Liver (tissue), 9 donors: ENCODE results near the gene ZNF408. TPM values are rescaled to one million over a fixed set of nuclear protein-coding genes. Genes with fewer than 3 reads are reported as not detected.

ENCODE experiments used
- DNase-seq: peaks from one replicate; pipeline ENCODE4 v3.0.0-alpha.2; 2017; ENCODE audit warnings: low spot score
- H3K27ac ChIP-seq, 2 donors: one replicate each; pipeline ENCODE4 v1.7.0; 2013; ENCODE audit warnings: inconsistent platforms in 2 of 2, low read length in 2 of 2, control low read depth in 1 of 2, low read depth in 1 of 2, mild to moderate bottlenecking in 1 of 2
- H3K27me3 ChIP-seq, 4 donors: one replicate each; pipeline versions ENCODE4 v1.6.1 to v1.7.0; 2013; ENCODE audit warnings: low read length in 3 of 4, inconsistent platforms in 1 of 4, mild to moderate bottlenecking in 1 of 4, moderate library complexity in 1 of 4; ENCODE audit not compliant: control insufficient read depth in 4 of 4, insufficient read depth in 4 of 4
- H3K36me3 ChIP-seq, 4 donors: one replicate each; pipeline versions ENCODE4 v1.6.1 to v1.7.0; 2013; ENCODE audit warnings: low read length in 3 of 4, mild to moderate bottlenecking in 3 of 4, low read depth in 1 of 4, moderate library complexity in 1 of 4; ENCODE audit not compliant: control insufficient read depth in 4 of 4, insufficient read depth in 3 of 4
- H3K4me1 ChIP-seq, 4 donors: one replicate each; pipeline versions ENCODE4 v1.6.1 to v1.7.0; 2013; ENCODE audit warnings: low read length in 3 of 4, mild to moderate bottlenecking in 3 of 4, moderate library complexity in 1 of 4; ENCODE audit not compliant: control insufficient read depth in 4 of 4, insufficient read depth in 4 of 4
- H3K4me3 ChIP-seq, 3 donors: one replicate each; pipeline versions ENCODE4 v1.6.1 to v1.7.0; 2013; ENCODE audit warnings: low read length in 3 of 3, control low read depth in 1 of 3, low read depth in 1 of 3, mild to moderate bottlenecking in 1 of 3
- H3K9ac ChIP-seq, 2 donors: one replicate each; pipeline ENCODE4 v1.7.0; 2013; ENCODE audit warnings: low read length in 2 of 2, mild to moderate bottlenecking in 2 of 2, moderate library complexity in 2 of 2, control low read depth in 1 of 2, low read depth in 1 of 2
- H3K9me3 ChIP-seq, 4 donors: one replicate each; pipeline versions ENCODE4 v1.6.1 to v1.7.0; 2013; ENCODE audit warnings: low read length in 3 of 4; ENCODE audit not compliant: control insufficient read depth in 4 of 4
- ATF3 ChIP-seq: IDR thresholded peaks from 2 replicates; pipeline ENCODE4 v1.6.1; 2016; ENCODE audit warnings: antibody characterized with exemption
- EGR1 ChIP-seq, 2 donors: IDR thresholded peaks; 2 replicates each; pipeline ENCODE4 v1.6.1; 2016 to 2018; ENCODE audit warnings: antibody characterized with exemption in 2 of 2, low read depth in 2 of 2
- FOXA1 ChIP-seq: IDR thresholded peaks from 2 replicates; pipeline ENCODE4 v1.6.1; 2016; ENCODE audit warnings: antibody characterized with exemption
- FOXA2 ChIP-seq: IDR thresholded peaks from 2 replicates; pipeline ENCODE4 v1.6.1; 2016; ENCODE audit warnings: antibody characterized with exemption
- GABPA ChIP-seq, 2 donors: IDR thresholded peaks in 1 of 2; conservative IDR thresholded peaks in 1 of 2; 2 replicates each; pipeline ENCODE4 v1.6.1; 2016; ENCODE audit warnings: antibody characterized with exemption in 2 of 2, mild to moderate bottlenecking in 1 of 2, moderate library complexity in 1 of 2
- HNF4A ChIP-seq, 2 donors: conservative IDR thresholded peaks; 2 replicates each; pipeline ENCODE4 v1.6.1; 2016; ENCODE audit warnings: antibody characterized with exemption in 2 of 2, mild to moderate bottlenecking in 2 of 2
- HNF4G ChIP-seq: IDR thresholded peaks from 2 replicates; pipeline ENCODE4 v1.6.1; 2016; ENCODE audit warnings: antibody characterized with exemption
- JUND ChIP-seq, 2 donors: IDR thresholded peaks; 2 replicates each; pipeline ENCODE4 v1.6.1; 2016; ENCODE audit warnings: antibody characterized with exemption in 2 of 2
- NR2F2 ChIP-seq: IDR thresholded peaks from 2 replicates; pipeline ENCODE4 v1.6.1; 2016; ENCODE audit warnings: antibody characterized with exemption
- RAD21 ChIP-seq, 2 donors: IDR thresholded peaks; 2 replicates each; pipeline ENCODE4 v1.6.1; 2016; ENCODE audit warnings: antibody characterized with exemption in 2 of 2, mild to moderate bottlenecking in 2 of 2
- REST ChIP-seq: IDR thresholded peaks from 2 replicates; pipeline ENCODE4 v1.6.1; 2016; ENCODE audit warnings: antibody characterized with exemption, mild to moderate bottlenecking
- RXRA ChIP-seq, 2 donors: IDR thresholded peaks; 2 replicates each; pipeline ENCODE4 v1.6.1; 2017 to 2018; ENCODE audit warnings: antibody characterized with exemption in 2 of 2, mild to moderate bottlenecking in 1 of 2
- SP1 ChIP-seq: IDR thresholded peaks from 2 replicates; pipeline ENCODE4 v1.6.1; 2018; ENCODE audit warnings: antibody characterized with exemption, mild to moderate bottlenecking
- TAF1 ChIP-seq: conservative IDR thresholded peaks from 2 replicates; pipeline ENCODE4 v1.6.1; 2016; ENCODE audit warnings: antibody characterized with exemption, mild to moderate bottlenecking
- YY1 ChIP-seq: IDR thresholded peaks from 2 replicates; pipeline ENCODE4 v1.6.1; 2016; ENCODE audit warnings: antibody characterized with exemption, mild to moderate bottlenecking
- ZBTB33 ChIP-seq: IDR thresholded peaks from 2 replicates; pipeline ENCODE4 v1.6.1; 2016; ENCODE audit warnings: antibody characterized with exemption
- WGBS: extraction: QIAGEN DNeasy Blood & Tissue Kit; methylation state at CpG from one replicate; pipeline ENCODE4 v1.1.7; 2013; 5-methylcytosine and 5-hydroxymethylcytosine counted together
- polyA plus RNA-seq, 2 donors: library from polyadenylated mRNA; stranded (reverse) in 1 of 2; unstranded in 1 of 2; fragments of 200-250 nt in 1 of 2; fragments of >200 nt in 1 of 2; fragmentation: Nextera tagmentation in 1 of 2; extraction: Ambion mirVana in 1 of 2; gene quantifications; one replicate each; pipeline versions ENCODE4 v1.2.1 to v1.2.3, GENCODE V29; 2013 to 2015
- total RNA-seq, 2 donors: library from RNA; depleted of rRNA; stranded (reverse); fragments of >200 nt; gene quantifications; one replicate each; pipeline ENCODE4 v1.2.3, GENCODE V29; 2014
- TF ChIP-seq, protein P1 (sequence below): fragments of 150-350 bp; IDR thresholded peaks from 2 replicates; pipeline ENCODE4 v1.5.1; 2017; ENCODE audit warnings: improper control_type of control experiment, low read depth, low read length; ENCODE audit not compliant: missing input control
- TF ChIP-seq, protein P2 (sequence below): IDR thresholded peaks from 2 replicates; pipeline ENCODE4 v1.6.1; 2016; ENCODE audit warnings: antibody characterized with exemption
- donor health status: healthy.
- donor health status: healthy.
- donor health status: healthy.
- donor health status: healthy.
- donor health status: healthy.

Gene ZNF408
- total and polyA plus RNA-seq, 4 donors, result 3.4 to 8.4 (median 5.5) TPM

DNA sequence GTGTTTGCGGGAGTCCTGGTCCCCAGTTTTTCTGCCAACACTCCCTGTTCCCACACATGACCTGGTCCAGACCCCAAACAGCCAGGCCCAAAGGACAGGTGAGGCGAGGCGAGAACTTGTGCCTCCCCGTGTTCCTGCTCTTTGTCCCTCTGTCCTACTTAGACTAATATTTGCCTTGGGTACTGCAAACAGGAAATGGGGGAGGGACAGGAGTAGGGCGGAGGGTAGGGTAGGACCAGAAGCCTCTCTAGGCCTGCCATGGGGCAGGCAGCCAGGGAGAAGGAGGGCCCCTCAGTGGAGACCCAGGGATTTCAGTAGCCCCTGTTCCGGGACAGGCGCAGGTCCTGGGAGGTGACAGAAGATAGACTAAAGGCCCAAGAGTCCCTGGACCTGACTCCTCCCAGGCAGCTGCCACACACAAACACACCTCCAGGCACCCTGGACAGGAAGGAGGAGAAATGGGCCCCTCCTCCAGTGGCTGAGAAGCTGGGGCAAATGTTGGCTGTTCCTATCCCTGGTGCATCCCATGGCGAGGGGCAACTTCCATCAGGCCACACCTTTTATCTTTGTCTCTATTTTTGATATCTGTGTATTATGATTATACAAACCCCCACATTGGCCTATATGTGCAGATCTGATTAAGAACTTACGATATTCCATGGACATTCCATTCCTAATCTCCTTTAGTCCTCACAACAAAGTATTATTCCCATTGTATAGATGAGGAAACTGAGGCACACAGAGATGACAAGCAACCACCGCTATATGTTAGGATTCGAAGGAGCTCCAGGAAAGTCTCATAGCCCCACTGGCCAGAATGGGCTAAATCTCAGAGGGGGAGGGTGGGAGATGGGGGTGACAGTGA is 17.6 kb downstream of the ZNF408 start:
- H3K27me3 ChIP-seq, result no peaks in the 10 kb centered on the region
- no peaks in the 10 kb centered on the region for H3K9me3 ChIP-seq
- TF ChIP-seq REST, result peak; percentile 83
- peak; percentile 75 for TF ChIP-seq YY1
- TF ChIP-seq SP1, result peak; percentile 97
- peak; percentile 32 to 64 for TF ChIP-seq RAD21 (IDR thresholded peaks at IDR 0.05)
- peak; percentile 86 for TF ChIP-seq ZBTB33
- no peak for TF ChIP-seq TAF1
- TF ChIP-seq HNF4G, result peak; percentile 80
- TF ChIP-seq HNF4A (conservative IDR thresholded peaks at IDR 0.05), result peak; percentile 92 to 95
- TF ChIP-seq, protein P1, sequence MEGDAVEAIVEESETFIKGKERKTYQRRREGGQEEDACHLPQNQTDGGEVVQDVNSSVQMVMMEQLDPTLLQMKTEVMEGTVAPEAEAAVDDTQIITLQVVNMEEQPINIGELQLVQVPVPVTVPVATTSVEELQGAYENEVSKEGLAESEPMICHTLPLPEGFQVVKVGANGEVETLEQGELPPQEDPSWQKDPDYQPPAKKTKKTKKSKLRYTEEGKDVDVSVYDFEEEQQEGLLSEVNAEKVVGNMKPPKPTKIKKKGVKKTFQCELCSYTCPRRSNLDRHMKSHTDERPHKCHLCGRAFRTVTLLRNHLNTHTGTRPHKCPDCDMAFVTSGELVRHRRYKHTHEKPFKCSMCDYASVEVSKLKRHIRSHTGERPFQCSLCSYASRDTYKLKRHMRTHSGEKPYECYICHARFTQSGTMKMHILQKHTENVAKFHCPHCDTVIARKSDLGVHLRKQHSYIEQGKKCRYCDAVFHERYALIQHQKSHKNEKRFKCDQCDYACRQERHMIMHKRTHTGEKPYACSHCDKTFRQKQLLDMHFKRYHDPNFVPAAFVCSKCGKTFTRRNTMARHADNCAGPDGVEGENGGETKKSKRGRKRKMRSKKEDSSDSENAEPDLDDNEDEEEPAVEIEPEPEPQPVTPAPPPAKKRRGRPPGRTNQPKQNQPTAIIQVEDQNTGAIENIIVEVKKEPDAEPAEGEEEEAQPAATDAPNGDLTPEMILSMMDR, result no peak
- TF ChIP-seq JUND (IDR thresholded peaks at IDR 0.05), result peak in 1 of 2 donors; percentile 87
- TF ChIP-seq EGR1 (IDR thresholded peaks at IDR 0.05; ENCODE audit: low read depth in 2 of 2), result peak; percentile 24 to 67
- peak; percentile 87 for TF ChIP-seq FOXA1
- TF ChIP-seq RXRA (IDR thresholded peaks at IDR 0.05), result peak; percentile 96 to 97
- peak; percentile 79 for TF ChIP-seq FOXA2
- peak; percentile 54 to 82 for TF ChIP-seq GABPA (IDR thresholded peaks at IDR 0.05 in 1 of 2, conservative IDR thresholded peaks at IDR 0.05 in 1 of 2)
- TF ChIP-seq, protein P2, sequence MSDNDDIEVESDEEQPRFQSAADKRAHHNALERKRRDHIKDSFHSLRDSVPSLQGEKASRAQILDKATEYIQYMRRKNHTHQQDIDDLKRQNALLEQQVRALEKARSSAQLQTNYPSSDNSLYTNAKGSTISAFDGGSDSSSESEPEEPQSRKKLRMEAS, result peak; percentile 89
- TF ChIP-seq NR2F2, result peak; percentile 72
- no peak for TF ChIP-seq ATF3
- H3K4me3 ChIP-seq, result peak overlapping the region in 2 of 3 donors; percentile 15 to 69
- no peak overlapping the region for H3K9ac ChIP-seq
- peak overlapping the region; percentile 84 to 99 for H3K27ac ChIP-seq
- 30% methylated on average over 11 of the region's 11 CpGs for WGBS
- peaks cover 8 to 38% (median 26%) of the 10 kb centered on the region in 4 donors for H3K4me1 ChIP-seq
- H3K36me3 ChIP-seq, result peaks cover 0 to 8% (median under 1%) of the 10 kb centered on the region in 4 donors
- DNase-seq, result peak; percentile 65
